ENCODE measurements around the gene PRDX1. TPM values are rescaled to one million over a fixed set of nuclear protein-coding genes. Genes with fewer than 3 reads are reported as not detected.
A peak's percentile ranks its signal among the peaks of the same experiment; 100 is the strongest.

Gene PRDX1
- total and polyA plus RNA-seq, 2 of the 4 experiments (the other 2 are of a cell fraction): 612 to 883 TPM

DNA sequence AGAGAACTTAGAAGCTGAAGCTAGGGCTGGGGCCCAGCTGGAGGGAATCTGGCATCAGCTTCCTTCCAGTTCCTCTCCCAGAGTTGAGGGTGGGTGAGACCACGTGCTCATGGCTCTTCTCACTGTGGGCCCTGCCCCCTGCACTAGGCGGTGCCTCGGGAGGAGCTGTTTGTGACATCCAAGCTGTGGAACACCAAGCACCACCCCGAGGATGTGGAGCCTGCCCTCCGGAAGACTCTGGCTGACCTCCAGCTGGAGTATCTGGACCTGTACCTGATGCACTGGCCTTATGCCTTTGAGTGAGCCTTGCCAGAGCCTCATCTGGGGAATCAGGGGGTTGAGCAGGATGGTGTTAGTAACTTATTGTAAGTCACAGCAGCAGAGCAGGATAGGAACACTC, 45.0 kb upstream of the PRDX1 start:
- no TSS peak for BruUV-seq (replicated peaks)
- CTCF ChIA-PET: interaction anchor here (0.5 kb wide), 2 partner anchors 282 to 288 kb away, joined by 3 to 4 read pairs; no protein-coding TSS in a partner anchor
- Histone ChIP-seq H4K8ac (ENCODE audit: low read depth in 2 of 2, low read length in 2 of 2) (no peak overlapping the region), H2BK20ac (ENCODE audit: low read depth, low read length) (no peak overlapping the region), H3K9me1 (ENCODE audit: insufficient read depth, low read length) (no peaks in the 10 kb centered on the region), H3K23ac (ENCODE audit: low read depth, low read length) (no peak overlapping the region), H3K9me3 (ENCODE audit: control insufficient read depth, insufficient read depth, low read length) (no peaks in the 10 kb centered on the region), H4K91ac (ENCODE audit: insufficient read depth, low read depth, low read length) (no peak overlapping the region), H3K14ac (replicated peaks; ENCODE audit: low read depth, low read length) (no peak overlapping the region), H3K4me2 (ENCODE audit: low read depth, low read length) (no peak overlapping the region), H2AK5ac (ENCODE audit: low read depth, low read length) (no peak overlapping the region), H3K56ac (ENCODE audit: extremely low read depth, insufficient read depth, low read length) (no peak overlapping the region), H3K27me3 (ENCODE audit: control insufficient read depth, insufficient read depth, low read length) (no peaks in the 10 kb centered on the region), H3K18ac (ENCODE audit: low read depth, low read length) (no peak overlapping the region), H3K36me3 (ENCODE audit: control insufficient read depth, insufficient read depth, low read length) (peaks cover 43% of the 10 kb centered on the region), H4K5ac (ENCODE audit: low read depth, low read length) (no peak overlapping the region), H3K79me1 (ENCODE audit: low read depth in 1 of 2, low read length in 2 of 2) (peaks cover under 1 to 16% of the 10 kb centered on the region in 2 experiments; a peak in 1 of 4 replicates), H2BK5ac (ENCODE audit: low read depth, low read length, poor library complexity, severe bottlenecking) (no peak overlapping the region), H2BK15ac (ENCODE audit: low read depth, low read length) (no peak overlapping the region), H3K27ac (ENCODE audit: insufficient read depth, low read length) (no peak overlapping the region), H2AFZ (replicated peaks; ENCODE audit: low read length, poor library complexity) (no peak overlapping the region), H3K4ac (ENCODE audit: low read depth, low read length) (no peak overlapping the region), H4K20me1 (ENCODE audit: insufficient read depth, low read length) (no peaks in the 10 kb centered on the region; the same call in 1 of the 2 replicates), H3K9ac (ENCODE audit: low read depth, low read length) (no peak overlapping the region), H2BK120ac (ENCODE audit: low read depth, low read length) (no peak overlapping the region), H3K4me3 (ENCODE audit: insufficient read depth, low read depth, low read length) (no peak overlapping the region), H2AK9ac (replicated peaks; ENCODE audit: low read depth, low read length, poor library complexity) (peak overlapping the region; percentile 26), H3K4me1 (ENCODE audit: control insufficient read depth, insufficient read depth, low read length) (no peaks in the 10 kb centered on the region)
- no peak for TF ChIP-seq MXI1 (IDR thresholded peaks at IDR 0.05; ENCODE audit: borderline replicate concordance, low read depth, low read length)
- TF ChIP-seq, protein P1, sequence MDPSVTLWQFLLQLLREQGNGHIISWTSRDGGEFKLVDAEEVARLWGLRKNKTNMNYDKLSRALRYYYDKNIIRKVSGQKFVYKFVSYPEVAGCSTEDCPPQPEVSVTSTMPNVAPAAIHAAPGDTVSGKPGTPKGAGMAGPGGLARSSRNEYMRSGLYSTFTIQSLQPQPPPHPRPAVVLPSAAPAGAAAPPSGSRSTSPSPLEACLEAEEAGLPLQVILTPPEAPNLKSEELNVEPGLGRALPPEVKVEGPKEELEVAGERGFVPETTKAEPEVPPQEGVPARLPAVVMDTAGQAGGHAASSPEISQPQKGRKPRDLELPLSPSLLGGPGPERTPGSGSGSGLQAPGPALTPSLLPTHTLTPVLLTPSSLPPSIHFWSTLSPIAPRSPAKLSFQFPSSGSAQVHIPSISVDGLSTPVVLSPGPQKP (IDR thresholded peaks at IDR 0.05; ENCODE audit: borderline replicate concordance, low read depth, low read length): no peak
- TF ChIP-seq MAFK (IDR thresholded peaks at IDR 0.05; ENCODE audit: low read depth, low read length): no peak
- TF ChIP-seq RFX5 (IDR thresholded peaks at IDR 0.05; ENCODE audit: low read depth, low read length): no peak
- no peak for TF ChIP-seq BHLHE40 (IDR thresholded peaks at IDR 0.05; ENCODE audit: low read depth, low read length)
- no peak for TF ChIP-seq RAD21 (IDR thresholded peaks at IDR 0.05; ENCODE audit: low read length)
- no peak for TF ChIP-seq POLR2A (IDR thresholded peaks at IDR 0.05; ENCODE audit: low read depth, low read length)
- TF ChIP-seq USF2 (IDR thresholded peaks at IDR 0.05; ENCODE audit: low read depth, low read length): no peak
- ATAC-seq (ENCODE audit: low read depth) (no peak), DNase-seq (no peak)
- POLR2A ChIA-PET (ENCODE audit: unreplicated experiment): interaction anchor here (1.4 kb wide), 1 partner anchor 45 kb away, joined by 4 read pairs; the partner anchor contains the start of gene PRDX1
- dilution Hi-C loops (cut with HindIII; ENCODE audit: low sequenced_read_pairs, unreplicated experiment): no loop called here
- 0% methylated on average over 1 of the region's 5 CpGs; no CpG with 5 or more reads in 1 of the 2 experiments for WGBS, 2 experiments (ENCODE audit: extremely low coverage in 2 of 2, insufficient read length in 1 of 2)
- in situ Hi-C loops (cut with MboI; ENCODE audit: low sequenced_read_pairs): loop anchor here (5.0 kb wide), 2 partner anchors 49 to 554 kb away; partner anchors contain the start of genes HECTD3 and UROD
- intact Hi-C loops (cut with micrococcal nuclease): no loop called here

Data from IMR-90 (cell line).